22Rv1 (cell line): ENCODE results near the gene CAPN7.
"Not testable (repeated sequence)": the region's sequence is repeated elsewhere in the genome, so short reads cannot be mapped to it uniquely, and the experiment has no call there.

ENCODE experiments used
- ZFX ChIP-seq: fragments of 450-650 bp; IDR thresholded peaks from 2 replicates; pipeline ENCODE4 v1.6.1; 2017; ENCODE audit warnings: antibody characterized with exemption, borderline replicate concordance
- TF ChIP-seq, protein P1 (sequence below): fragments of 450-650 bp; IDR thresholded peaks from 2 replicates; pipeline ENCODE4 v1.5.1; 2017; ENCODE audit warnings: mild to moderate bottlenecking

- TF ChIP-seq, protein P1, sequence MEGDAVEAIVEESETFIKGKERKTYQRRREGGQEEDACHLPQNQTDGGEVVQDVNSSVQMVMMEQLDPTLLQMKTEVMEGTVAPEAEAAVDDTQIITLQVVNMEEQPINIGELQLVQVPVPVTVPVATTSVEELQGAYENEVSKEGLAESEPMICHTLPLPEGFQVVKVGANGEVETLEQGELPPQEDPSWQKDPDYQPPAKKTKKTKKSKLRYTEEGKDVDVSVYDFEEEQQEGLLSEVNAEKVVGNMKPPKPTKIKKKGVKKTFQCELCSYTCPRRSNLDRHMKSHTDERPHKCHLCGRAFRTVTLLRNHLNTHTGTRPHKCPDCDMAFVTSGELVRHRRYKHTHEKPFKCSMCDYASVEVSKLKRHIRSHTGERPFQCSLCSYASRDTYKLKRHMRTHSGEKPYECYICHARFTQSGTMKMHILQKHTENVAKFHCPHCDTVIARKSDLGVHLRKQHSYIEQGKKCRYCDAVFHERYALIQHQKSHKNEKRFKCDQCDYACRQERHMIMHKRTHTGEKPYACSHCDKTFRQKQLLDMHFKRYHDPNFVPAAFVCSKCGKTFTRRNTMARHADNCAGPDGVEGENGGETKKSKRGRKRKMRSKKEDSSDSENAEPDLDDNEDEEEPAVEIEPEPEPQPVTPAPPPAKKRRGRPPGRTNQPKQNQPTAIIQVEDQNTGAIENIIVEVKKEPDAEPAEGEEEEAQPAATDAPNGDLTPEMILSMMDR, result not testable (repeated sequence)
- not testable (repeated sequence) for TF ChIP-seq ZFX
Observed at GRCh38 chr3:15163656-15164055, 42.4 kb upstream of the CAPN7 start.
